NB4 (cell line): Measurements from ENCODE around the gene HAUS7.

Source experiments
- DNase-seq: peaks from one replicate; pipeline ENCODE4 v3.0.0; 2010; ENCODE audit warnings: low read depth
- H3K4me3 ChIP-seq: one replicate; pipeline ENCODE4 v1.5.1; 2011; ENCODE audit warnings: mild to moderate bottlenecking, low read depth, low read length, moderate library complexity
- CTCF ChIP-seq: IDR thresholded peaks from one replicate; pipeline ENCODE4 v1.5.1; 2012; ENCODE audit warnings: low read depth, low read length
- MAX ChIP-seq: IDR thresholded peaks from 2 replicates; pipeline ENCODE4 v1.6.1; 2011; ENCODE audit warnings: low read depth, low read length
- MYC ChIP-seq: IDR thresholded peaks from 2 replicates; pipeline ENCODE4 v1.6.1; 2011; ENCODE audit warnings: low read depth, low read length
- POLR2A ChIP-seq: IDR thresholded peaks from 2 replicates; pipeline ENCODE4 v1.6.1; 2011; ENCODE audit warnings: mild to moderate bottlenecking; ENCODE audit not compliant: insufficient read length; ENCODE audit errors: extremely low read depth

Gene HAUS7

GRCh38 chrX:153414856-153415510, 55.4 kb downstream of the HAUS7 start:
- H3K4me3 ChIP-seq: no peak overlapping the region
- DNase-seq: peak; percentile 36
- TF ChIP-seq MYC (no peak), POLR2A (no peak), CTCF (no peak), MAX (no peak)

GRCh38 chrX:153413731-153414130, 56.6 kb downstream of the HAUS7 start:
- TF ChIP-seq MYC: no peak
- no peak for TF ChIP-seq POLR2A
- TF ChIP-seq CTCF: no peak
- TF ChIP-seq MAX: no peak
- no peak overlapping the region for H3K4me3 ChIP-seq
- DNase-seq: no peak

- H3K4me3 ChIP-seq: no peak overlapping the region
- TF ChIP-seq MYC (no peak), MAX (no peak), CTCF (no peak), POLR2A (no peak)
- no peak for DNase-seq
These were observed 57.3 kb downstream of the HAUS7 start for GRCh38 chrX:153412746-153413720.

GRCh38 chrX:153411988-153412574, 58.3 kb downstream of the HAUS7 start:
- TF ChIP-seq MYC: no peak
- TF ChIP-seq POLR2A: no peak
- no peak overlapping the region for H3K4me3 ChIP-seq
- DNase-seq: no peak

- TF ChIP-seq POLR2A (no peak), MAX (no peak), CTCF (no peak), MYC (no peak)
- DNase-seq: peak; percentile 58
- no peak within 1 kb of the TSS for H3K4me3 ChIP-seq
These were observed 59.0 kb downstream of the HAUS7 start, which contains the start of gene ZFP92 for GRCh38 chrX:153411255-153411987. ZFP92 (plus strand) TSS chrX:153411472; CDS start chrX:153418323, 6,851 bp downstream.
